ENCODE measurements around the gene TXLNA. TPM values are rescaled to one million over a fixed set of nuclear protein-coding genes. Genes with fewer than 3 reads are reported as not detected.
"Not testable (repeated sequence)": the region's sequence is repeated elsewhere in the genome, so short reads cannot be mapped to it uniquely, and the experiment has no call there.

Gene TXLNA
- polyA plus RNA-seq, 1 experiment: 38.5 TPM

GRCh38 chr1:32144033-32144432 is 35.4 kb upstream of the TXLNA start:
- H3K36me3 ChIP-seq (ENCODE audit: control insufficient read depth, insufficient read depth, low read length): no peaks in the 10 kb centered on the region
- TF ChIP-seq, protein P1, sequence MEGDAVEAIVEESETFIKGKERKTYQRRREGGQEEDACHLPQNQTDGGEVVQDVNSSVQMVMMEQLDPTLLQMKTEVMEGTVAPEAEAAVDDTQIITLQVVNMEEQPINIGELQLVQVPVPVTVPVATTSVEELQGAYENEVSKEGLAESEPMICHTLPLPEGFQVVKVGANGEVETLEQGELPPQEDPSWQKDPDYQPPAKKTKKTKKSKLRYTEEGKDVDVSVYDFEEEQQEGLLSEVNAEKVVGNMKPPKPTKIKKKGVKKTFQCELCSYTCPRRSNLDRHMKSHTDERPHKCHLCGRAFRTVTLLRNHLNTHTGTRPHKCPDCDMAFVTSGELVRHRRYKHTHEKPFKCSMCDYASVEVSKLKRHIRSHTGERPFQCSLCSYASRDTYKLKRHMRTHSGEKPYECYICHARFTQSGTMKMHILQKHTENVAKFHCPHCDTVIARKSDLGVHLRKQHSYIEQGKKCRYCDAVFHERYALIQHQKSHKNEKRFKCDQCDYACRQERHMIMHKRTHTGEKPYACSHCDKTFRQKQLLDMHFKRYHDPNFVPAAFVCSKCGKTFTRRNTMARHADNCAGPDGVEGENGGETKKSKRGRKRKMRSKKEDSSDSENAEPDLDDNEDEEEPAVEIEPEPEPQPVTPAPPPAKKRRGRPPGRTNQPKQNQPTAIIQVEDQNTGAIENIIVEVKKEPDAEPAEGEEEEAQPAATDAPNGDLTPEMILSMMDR (IDR thresholded peaks at IDR 0.05; ENCODE audit: insufficient read depth, low read depth, low read length): no peak
- no peaks in the 10 kb centered on the region for H3K27me3 ChIP-seq (ENCODE audit: control insufficient read depth, insufficient read depth, low read length)
- no peak for DNase-seq (ENCODE audit: low read depth)
- H3K4me3 ChIP-seq (ENCODE audit: low read depth, low read length): no peak overlapping the region
- ChIA-PET POLR2A (no interaction called here), CTCF (no interaction called here)

- H3K4me3 ChIP-seq (ENCODE audit: low read depth, low read length); H3K36me3 ChIP-seq (ENCODE audit: control insufficient read depth, insufficient read depth, low read length); DNase-seq (ENCODE audit: low read depth); POLR2A ChIA-PET; H3K27me3 ChIP-seq (ENCODE audit: control insufficient read depth, insufficient read depth, low read length); CTCF ChIA-PET: not testable (repeated sequence)
Measured at GRCh38 chr1:32147799-32148198, 31.7 kb upstream of the TXLNA start.

- ChIA-PET POLR2A (interaction anchor here (0.5 to 0.7 kb wide), 2 partner anchors 14 to 31 kb away, joined by 3 read pairs; no protein-coding TSS in a partner anchor), CTCF (interaction anchor here (0.5 to 1.5 kb wide), 4 partner anchors 42 to 185 kb away, joined by 3 to 5 read pairs (median 4); no protein-coding TSS in a partner anchor)
- no peak for DNase-seq (ENCODE audit: low read depth)
- TF ChIP-seq, protein P1 (IDR thresholded peaks at IDR 0.05; ENCODE audit: insufficient read depth, low read depth, low read length): no peak
- no peaks in the 10 kb centered on the region for H3K27me3 ChIP-seq (ENCODE audit: control insufficient read depth, insufficient read depth, low read length)
- no peak overlapping the region for H3K4me3 ChIP-seq (ENCODE audit: low read depth, low read length)
- H3K36me3 ChIP-seq (ENCODE audit: control insufficient read depth, insufficient read depth, low read length): peaks cover 4% of the 10 kb centered on the region
Measured at GRCh38 chr1:32150847-32151246, 28.6 kb upstream of the TXLNA start.

GRCh38 chr1:32151319-32151787 is 28.1 kb upstream of the TXLNA start:
- H3K27me3 ChIP-seq (ENCODE audit: control insufficient read depth, insufficient read depth, low read length): no peaks in the 10 kb centered on the region
- CTCF ChIA-PET: interaction anchor here (0.7 to 1.5 kb wide), 2 partner anchors 42 to 44 kb away, joined by 3 to 4 read pairs; no protein-coding TSS in a partner anchor
- POLR2A ChIA-PET: interaction anchor here (0.5 to 0.7 kb wide), 2 partner anchors 15 to 31 kb away, joined by 3 read pairs; no protein-coding TSS in a partner anchor
- DNase-seq (ENCODE audit: low read depth): no peak
- H3K36me3 ChIP-seq (ENCODE audit: control insufficient read depth, insufficient read depth, low read length): peaks cover 5% of the 10 kb centered on the region
- no peak overlapping the region for H3K4me3 ChIP-seq (ENCODE audit: low read depth, low read length)
- TF ChIP-seq, protein P1 (IDR thresholded peaks at IDR 0.05; ENCODE audit: insufficient read depth, low read depth, low read length): no peak

- Histone ChIP-seq H3K36me3 (ENCODE audit: control insufficient read depth, insufficient read depth, low read length) (peaks cover 32% of the 10 kb centered on the region), H3K27me3 (ENCODE audit: control insufficient read depth, insufficient read depth, low read length) (no peaks in the 10 kb centered on the region), H3K4me3 (ENCODE audit: low read depth, low read length) (no peak overlapping the region)
- TF ChIP-seq, protein P1 (IDR thresholded peaks at IDR 0.05; ENCODE audit: insufficient read depth, low read depth, low read length): no peak
- no peak for DNase-seq (ENCODE audit: low read depth)
- ChIA-PET CTCF (no interaction called here), POLR2A (no interaction called here)
Measured at GRCh38 chr1:32159189-32159588, 20.3 kb upstream of the TXLNA start.

- no peak for DNase-seq (ENCODE audit: low read depth)
- CTCF ChIA-PET: interaction anchor here (1.6 kb wide), 1 partner anchor 11 kb away, joined by 4 read pairs; no protein-coding TSS in a partner anchor
- peaks cover 25% of the 10 kb centered on the region for H3K36me3 ChIP-seq (ENCODE audit: control insufficient read depth, insufficient read depth, low read length)
- H3K27me3 ChIP-seq (ENCODE audit: control insufficient read depth, insufficient read depth, low read length): no peaks in the 10 kb centered on the region
- H3K4me3 ChIP-seq (ENCODE audit: low read depth, low read length): no peak overlapping the region
- TF ChIP-seq, protein P1 (IDR thresholded peaks at IDR 0.05; ENCODE audit: insufficient read depth, low read depth, low read length): no peak
- POLR2A ChIA-PET: interaction anchor here (0.6 kb wide), 1 partner anchor 30 kb away, joined by 10 read pairs; no protein-coding TSS in a partner anchor
Measured at GRCh38 chr1:32163405-32163804, 16.1 kb upstream of the TXLNA start.

GRCh38 chr1:32165633-32166032 is 13.8 kb upstream of the TXLNA start:
- not testable (repeated sequence) for DNase-seq (ENCODE audit: low read depth); H3K4me3 ChIP-seq (ENCODE audit: low read depth, low read length); H3K27me3 ChIP-seq (ENCODE audit: control insufficient read depth, insufficient read depth, low read length)
- H3K36me3 ChIP-seq (ENCODE audit: control insufficient read depth, insufficient read depth, low read length): peaks cover 28% of the 10 kb centered on the region
- ChIA-PET POLR2A (interaction anchor here (0.6 kb wide), 1 partner anchor 50 kb away, joined by 4 read pairs; no protein-coding TSS in a partner anchor), CTCF (interaction anchor here (0.6 kb wide), 1 partner anchor 93 kb away, joined by 3 read pairs; the partner anchor contains the start of gene TMEM39B)

Measured in BJ (cell line).